GM20431 (cell line): ENCODE results near the gene TSPAN5.
"Not testable (repeated sequence)": the region's sequence is repeated elsewhere in the genome, so short reads cannot be mapped to it uniquely, and the experiment has no call there.

Experiments used
- in situ Hi-C: fragments of 300-500 bp; cut with MseI, MboI; formaldehyde crosslinking; loops from one replicate; pipeline ENCODE4 v1.15.0; 2020; ENCODE audit warnings: low sequenced_read_pairs; ENCODE audit not compliant: unreplicated experiment

The TSPAN5 gene

GRCh38 chr4:98566361-98567008, 91.9 kb downstream of the TSPAN5 start:
- in situ Hi-C loops, result no loop called here

GRCh38 chr4:98565681-98566301, 92.6 kb downstream of the TSPAN5 start:
- in situ Hi-C loops, result no loop called here

DNA sequence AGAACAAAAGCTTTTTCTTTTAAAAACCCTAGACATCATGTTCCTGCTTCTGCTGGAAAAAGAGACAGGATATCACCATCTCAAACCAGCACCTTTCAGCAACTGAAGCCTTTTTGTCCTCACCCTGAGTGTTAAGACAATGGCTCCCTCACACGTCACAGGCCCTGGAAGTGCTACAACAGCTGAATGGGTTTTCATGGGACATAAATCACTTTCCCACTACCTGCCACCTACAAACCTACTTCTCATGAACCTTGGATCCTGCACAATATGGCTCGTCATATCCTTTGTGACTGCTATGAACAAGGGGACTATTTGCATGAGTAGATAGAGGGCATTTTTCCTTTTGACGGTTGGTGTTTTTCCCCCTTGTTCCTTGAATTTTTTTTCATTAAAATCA, 93.6 kb downstream of the TSPAN5 start:
- in situ Hi-C loops, result no loop called here

DNA sequence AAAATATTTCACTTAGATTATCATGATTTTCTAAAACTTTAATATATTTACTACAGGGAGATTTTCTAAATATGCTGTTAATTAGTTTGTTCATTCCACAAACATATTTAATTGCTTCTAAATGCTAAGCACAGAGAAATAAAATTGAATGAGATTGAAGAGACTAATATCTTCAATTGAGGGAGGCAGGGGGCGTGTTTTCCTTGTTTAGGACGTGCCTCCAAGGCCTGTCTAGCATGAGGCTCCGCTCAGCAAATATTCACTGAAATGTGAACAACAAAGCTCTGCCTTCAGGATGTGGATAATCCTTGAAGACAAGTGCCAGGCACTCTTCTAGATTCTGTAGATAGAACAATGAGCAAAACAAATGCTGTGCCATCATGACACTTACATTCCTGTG, 98.1 kb downstream of the TSPAN5 start:
- in situ Hi-C loops, result no loop called here

GRCh38 chr4:98558471-98559169, 99.8 kb downstream of the TSPAN5 start:
- in situ Hi-C loops, result no loop called here

DNA sequence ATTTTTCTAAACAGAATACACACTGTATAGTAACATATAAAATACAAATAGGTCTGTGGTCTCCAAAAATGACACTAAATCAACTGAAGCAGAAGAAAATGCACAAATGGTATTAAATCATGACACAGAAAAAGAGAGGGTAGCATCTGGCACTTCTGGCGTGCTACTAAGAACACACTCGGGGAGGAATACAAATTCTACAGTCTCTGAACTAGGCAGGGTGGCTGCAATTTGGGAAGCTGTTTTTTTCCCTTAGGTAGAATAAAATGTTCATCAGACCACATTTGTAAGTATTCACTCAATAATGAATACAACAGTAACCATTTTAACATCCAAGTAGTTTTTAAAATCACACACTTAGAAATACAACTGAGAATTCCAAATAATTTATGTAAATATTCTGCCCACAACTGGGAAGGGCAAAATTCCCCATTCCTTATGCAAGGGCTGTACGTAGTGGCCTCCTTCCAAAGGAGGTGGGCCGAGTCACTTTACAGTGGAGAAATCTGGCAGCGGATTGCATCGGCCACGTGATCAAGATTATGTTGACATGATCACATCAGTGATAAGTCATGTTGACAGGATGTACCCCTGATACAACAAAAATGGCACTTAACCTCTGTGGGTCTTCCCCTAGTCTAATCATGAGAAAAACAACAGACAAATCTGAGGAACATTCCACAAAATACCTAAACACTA, 101.1 kb downstream of the TSPAN5 start:
- in situ Hi-C loops, result no loop called here

- in situ Hi-C loops, result no loop called here
Observed at GRCh38 chr4:98556451-98556850, 102.0 kb downstream of the TSPAN5 start.

DNA sequence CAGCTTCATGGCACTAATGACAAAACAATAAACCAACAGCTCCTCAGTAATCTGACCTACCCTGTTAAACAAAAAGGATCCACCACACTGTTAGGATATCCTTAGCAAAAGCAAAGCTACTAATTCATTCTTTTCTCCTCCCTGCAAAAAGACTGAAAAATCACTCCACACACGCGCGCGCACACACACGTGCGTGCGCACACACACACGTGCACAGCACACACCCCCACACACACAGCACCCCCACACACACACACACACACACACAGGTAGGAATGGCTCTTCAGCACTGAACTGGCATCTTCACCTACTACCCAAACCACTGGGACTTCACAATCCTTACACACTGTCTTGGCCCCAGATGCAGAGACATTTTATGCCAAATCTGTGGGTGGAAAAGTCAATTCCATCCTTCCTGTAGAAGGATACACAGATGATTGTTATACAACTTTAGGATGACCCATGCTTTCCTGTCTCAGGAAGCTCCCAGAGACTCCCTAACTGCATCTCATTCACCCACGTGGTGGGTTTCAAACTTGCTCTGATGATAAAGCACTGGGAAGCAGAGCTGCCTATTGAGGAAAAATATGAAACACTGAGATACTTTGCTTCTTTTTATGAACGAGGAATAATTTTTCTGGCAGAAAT, 102.5 kb downstream of the TSPAN5 start:
- in situ Hi-C loops, result no loop called here

- in situ Hi-C loops, result no loop called here
Observed at GRCh38 chr4:98546910-98547594, 111.4 kb downstream of the TSPAN5 start.

GRCh38 chr4:98544818-98545414, 113.5 kb downstream of the TSPAN5 start:
- in situ Hi-C loops, result no loop called here

GRCh38 chr4:98544141-98544817, 114.1 kb downstream of the TSPAN5 start:
- in situ Hi-C loops, result no loop called here

- in situ Hi-C loops, result no loop called here
Observed at GRCh38 chr4:98542011-98542410, 116.4 kb downstream of the TSPAN5 start.

- in situ Hi-C loops, result no loop called here
Observed at GRCh38 chr4:98540803-98541202, 117.6 kb downstream of the TSPAN5 start.

DNA sequence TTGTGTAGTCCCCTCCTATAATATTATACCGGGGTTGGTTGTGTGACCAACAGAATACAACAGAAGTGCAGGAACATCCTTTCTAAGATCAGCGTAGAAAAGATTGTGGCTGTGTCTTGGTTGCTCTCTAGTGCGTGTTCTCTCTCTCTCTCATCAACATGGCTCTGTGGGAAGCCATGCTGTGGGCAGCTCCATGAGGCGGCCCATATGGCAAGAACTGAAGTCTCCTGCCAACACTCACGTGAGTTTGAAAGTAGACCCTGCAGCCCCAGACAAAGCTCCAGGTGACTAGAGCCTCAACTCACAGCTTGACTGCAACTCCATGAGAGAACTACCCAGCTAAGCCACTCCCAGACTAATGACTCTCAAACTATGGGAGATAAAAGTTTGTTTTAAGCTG, 118.7 kb downstream of the TSPAN5 start:
- in situ Hi-C loops, result no loop called here

- in situ Hi-C loops, result no loop called here
Observed at GRCh38 chr4:98539299-98539698, 119.1 kb downstream of the TSPAN5 start.

DNA sequence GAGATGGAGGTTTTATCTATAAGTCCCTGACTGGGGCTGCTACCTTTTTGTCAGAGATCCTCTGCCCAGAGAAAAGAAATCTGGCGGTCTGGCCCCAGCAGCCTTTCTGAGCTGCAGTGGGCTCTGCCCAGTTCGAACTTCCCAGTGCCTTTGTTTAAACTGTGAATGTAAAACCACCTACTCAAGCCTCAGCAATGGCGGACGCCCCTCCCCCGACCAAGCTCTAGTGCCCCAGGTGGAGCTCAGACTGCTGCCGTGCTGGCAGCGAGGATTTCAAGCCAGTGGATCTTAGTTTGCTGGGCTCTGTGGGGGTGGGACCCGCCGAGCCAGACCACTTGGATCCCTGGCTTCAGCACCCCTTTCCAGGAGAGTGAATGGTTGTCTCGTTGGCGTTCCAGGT, 121.8 kb downstream of the TSPAN5 start:
- in situ Hi-C loops, result no loop called here

DNA sequence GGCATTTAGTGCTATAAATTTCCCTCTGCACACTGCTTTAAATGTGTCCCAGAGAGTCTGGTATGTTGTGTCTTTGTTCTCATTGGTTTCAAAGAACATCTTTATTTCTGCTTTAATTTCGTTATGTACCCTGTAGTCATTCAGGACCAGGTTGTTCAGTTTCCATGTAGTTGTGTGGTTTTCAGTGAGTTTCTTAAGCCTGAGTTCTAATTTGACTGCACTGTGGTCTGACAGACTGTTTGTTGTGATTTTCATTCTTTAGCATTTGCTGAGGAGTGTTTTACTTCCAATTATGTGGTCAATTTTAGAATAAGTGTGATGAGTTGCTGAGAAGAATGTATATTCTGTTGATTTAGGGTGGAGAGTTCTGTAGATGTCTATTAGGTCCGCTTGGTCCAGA, 124.3 kb downstream of the TSPAN5 start:
- in situ Hi-C loops, result not testable (repeated sequence)

DNA sequence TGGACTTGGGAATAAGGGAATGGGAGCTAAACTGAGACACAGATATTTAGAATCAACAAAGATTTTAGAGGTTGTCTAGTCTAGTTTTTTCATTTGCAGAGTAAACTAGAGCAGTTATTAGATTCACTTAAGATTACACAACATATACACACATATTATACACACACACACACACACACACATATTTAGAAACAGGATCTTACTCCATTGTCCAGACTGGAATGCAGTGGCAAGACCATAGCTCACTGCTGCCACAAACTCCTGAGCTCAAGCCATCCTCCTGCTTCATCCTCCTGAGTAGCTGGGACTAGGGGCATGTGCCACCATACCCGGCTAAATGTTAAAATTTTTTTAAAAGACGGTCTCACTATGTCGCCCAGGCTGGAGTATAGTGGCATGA, 127.8 kb downstream of the TSPAN5 start:
- in situ Hi-C loops, result no loop called here

GRCh38 chr4:98529970-98530569, 128.3 kb downstream of the TSPAN5 start:
- in situ Hi-C loops, result no loop called here
